DMS79 (cell line): Measurements from ENCODE around the gene IDH3A.

Experiments
- DNase-seq: peaks from one replicate; lab custom pipeline; 2025; lab: John Stamatoyannopoulos, UW

The IDH3A gene

DNA sequence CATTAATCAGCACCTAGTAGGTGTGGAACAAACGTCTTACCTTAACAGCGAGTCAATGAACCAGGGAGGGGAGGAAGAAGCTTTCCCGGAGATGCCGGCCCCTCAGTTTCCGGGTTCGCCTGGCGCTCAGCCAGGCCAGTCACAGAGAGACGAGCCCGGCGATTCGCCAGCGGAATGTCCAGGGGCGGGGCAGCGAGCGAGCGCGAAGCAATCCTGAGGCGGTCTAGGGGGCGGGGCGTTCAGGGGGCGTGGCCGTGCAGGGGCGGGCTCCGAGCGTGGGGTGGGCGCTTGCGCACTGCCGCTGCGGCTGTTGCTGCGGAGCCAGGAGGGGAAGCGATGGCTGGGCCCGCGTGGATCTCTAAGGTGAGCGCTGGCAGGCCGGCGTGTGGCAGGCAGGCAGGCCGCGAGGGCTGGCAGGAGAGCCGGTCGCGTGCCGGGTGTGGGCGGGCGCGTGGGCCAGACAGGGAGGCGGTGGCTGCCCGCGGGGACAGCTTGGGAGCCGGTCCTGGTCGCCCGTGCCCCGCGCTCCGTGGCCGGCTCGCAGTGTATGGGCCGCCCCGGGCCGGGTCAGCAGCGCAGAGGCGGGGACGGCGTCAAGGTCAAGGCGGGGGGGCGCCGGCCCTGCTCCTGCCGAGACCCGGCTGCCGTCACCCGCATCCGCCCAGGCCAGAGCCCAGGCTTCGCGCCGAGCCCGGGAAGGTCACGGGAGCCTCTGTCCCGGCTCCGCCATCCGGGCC lies at the start of gene IDH3A:
Gene IDH3A (plus strand): TSS at position 295 of the 737 bp plus-strand sequence. CDS start 42 bp downstream, at position 337.
- DNase-seq, result peak; percentile 57

DNA sequence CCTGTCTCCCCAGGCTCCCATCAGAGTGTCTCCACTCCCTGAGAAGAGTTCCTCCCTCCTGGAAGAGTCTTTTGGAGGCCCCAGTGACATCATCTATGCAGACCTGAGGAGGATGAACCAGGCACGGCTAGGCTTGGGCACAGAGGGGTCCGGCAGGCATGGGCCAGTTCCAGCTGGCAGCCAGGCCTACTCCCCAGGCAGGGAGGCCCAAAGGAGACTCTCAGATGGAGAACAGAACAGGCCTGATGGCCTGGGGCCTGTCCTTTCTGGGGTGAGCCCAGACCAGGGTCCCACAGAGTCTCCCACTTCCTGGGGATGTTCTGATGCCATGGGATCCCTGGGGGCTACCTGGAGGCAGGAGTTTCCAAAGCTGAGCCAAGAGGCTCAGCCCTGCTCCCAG lies 48.3 kb upstream of the IDH3A start:
- DNase-seq, result no peak

DNA sequence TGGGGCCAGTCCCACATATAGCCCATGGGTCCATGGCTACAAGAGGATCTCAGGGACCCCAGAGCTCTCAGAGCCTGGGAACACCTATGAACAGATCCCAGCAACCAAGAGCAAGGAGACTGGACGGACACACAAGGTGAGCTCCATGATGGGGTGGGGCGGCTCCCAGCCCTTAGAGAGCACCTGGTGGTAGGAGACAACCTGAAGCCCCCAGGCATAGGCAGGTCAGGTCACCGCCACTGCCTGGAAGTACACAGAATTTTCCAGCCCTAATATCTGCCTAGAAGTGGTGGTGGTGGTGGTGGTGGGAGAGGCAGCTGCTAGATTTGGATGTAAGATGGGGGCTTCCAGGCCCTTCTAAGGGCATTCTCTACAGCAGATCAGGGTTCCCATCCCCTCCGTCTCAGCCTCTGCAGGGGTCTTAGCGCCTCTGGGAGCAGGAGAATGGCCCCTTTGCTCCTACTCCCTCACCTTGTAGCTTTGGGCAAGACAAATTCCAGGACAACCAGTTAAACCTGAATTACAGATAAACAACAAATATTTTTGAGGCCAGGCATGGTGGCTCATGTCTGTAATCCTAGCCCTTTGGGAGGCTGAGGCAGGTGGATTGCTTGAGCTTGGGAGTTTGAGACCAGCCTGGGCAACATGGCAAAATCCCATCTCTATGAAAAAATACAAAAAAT lies 47.6 kb upstream of the IDH3A start:
- no peak for DNase-seq

DNA sequence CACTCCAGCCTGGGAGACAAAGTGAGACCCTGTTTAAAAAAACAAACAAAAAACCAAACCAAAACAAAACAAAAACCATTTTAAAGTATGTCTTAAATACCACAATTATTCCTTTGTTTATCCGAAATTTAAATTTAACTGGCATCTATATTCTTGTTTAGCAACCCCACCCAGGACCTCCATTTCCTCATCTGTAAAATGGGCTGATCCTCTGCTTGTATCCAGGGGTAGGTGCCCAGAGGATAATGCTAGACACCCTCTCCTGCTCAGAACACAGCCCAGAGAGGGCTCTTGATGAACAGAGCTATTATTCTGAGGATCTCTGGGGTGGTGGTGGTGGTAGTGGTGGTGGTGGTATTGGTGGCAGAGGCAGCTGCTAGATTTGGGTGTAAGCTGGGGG lies 47.0 kb upstream of the IDH3A start:
- no peak for DNase-seq

DNA sequence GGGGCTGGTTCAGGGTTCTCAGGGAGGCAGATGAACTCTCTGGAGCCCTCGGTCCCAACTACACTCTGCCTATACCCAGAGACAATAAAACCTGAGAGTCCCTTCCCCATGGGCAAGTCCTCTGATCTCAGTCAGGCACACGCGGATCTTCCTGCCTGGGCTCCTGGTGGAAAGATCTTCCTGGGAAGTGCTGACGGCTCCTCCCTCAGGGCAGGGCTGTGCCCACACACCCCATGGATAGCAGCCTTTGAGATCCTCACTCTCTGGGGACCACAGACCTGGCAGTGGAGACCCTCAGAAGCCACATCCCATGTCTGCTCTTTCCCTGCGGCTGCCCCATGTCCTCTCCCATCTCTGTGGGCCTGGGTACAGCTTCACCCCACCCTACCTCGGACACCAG lies 46.4 kb upstream of the IDH3A start:
- no peak for DNase-seq

DNA sequence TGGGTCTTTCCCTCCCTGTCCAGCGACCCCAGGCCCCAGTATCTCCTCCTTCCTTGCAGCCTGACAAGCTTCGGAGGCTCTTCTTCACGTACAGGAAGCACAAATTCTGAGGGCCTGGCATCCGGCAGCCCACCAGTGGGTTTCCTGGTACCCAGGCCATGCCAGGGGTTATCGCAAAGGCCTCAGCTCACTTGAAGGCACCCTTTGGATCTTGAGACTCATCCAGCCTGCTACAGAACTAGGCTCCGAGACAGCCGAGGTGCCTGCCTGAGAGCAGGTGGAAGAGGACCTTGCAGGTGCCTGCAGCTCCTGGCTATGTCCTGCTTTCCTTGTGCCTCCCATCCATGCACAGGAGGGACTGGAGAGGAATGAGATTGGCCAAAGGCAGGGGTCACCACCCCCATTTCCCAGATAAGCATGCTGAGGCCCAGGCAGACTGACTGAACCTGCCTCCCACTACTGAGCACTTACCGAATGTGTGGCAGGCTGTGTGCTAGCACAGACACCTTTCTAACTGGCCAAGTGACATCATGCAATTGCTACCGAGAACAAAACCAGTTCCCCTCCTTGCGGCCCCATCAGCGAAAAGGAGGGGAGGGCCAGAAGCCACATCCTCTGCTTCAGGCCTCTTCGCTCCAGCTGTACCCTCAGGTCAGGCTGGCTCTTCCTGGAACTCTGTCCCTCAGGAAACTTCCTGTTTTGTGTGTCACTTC lies 45.6 kb upstream of the IDH3A start:
- DNase-seq, result no peak

DNA sequence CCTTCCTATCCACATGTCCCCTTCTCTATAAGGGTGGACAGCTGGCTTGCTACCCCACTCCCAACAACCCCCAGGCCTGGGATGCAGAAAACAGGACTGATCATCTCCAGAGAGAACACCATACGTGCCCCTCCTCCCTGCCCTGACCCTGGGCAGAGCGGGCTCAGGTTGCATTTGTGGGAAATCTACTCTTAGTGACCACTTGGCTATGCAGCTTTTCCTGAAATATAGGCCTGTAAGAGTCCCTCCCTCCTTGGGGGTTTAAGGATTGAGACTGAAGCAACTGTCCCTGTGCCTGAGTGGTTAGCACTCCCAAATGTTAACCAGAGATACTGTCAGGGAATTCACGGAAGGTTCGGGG lies 45.1 kb upstream of the IDH3A start:
- DNase-seq, result no peak

DNA sequence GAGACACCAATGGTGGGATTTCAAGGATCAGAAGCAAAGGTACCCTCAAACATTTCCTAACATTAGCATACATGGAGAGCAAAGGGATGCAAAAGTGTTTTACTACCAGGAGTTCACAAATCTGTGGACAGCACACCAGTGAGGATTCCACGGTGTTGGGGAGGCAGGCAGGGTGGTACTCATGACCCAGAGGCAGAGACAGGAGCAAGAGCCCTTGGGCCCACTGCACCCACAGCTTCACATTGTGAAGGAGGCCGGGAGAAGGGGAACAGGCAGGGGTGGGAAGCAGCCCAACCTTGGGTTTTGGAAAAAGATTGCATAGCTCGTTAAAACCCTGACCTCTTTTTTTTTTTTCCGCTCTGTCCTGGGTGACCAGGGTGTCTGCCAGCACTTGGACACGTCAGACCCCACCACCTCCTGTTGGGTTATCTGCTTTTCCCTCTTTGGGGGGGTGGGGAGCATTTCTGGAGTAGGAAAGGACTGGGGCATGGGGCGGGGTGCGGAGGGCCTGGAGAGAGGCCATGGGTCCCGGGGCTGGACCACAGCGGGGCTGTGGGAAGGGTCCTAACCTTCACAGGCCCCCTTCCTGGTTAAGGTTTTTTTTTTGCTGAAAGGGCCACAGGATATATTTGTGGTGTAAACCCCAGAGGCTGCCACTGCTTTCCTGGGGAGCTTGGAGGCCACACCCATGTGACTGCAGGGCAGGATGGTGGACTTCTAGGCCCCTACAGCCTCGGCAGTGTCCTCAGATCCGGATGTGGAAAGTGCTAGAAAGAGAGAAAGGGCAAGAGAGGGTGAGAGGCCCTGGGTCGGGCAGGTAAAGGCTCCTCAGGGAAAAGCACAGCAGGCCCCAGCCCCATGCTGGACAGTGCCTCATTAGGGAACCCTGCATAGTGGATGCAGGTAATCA lies 44.3 kb upstream of the IDH3A start:
- no peak for DNase-seq

DNA sequence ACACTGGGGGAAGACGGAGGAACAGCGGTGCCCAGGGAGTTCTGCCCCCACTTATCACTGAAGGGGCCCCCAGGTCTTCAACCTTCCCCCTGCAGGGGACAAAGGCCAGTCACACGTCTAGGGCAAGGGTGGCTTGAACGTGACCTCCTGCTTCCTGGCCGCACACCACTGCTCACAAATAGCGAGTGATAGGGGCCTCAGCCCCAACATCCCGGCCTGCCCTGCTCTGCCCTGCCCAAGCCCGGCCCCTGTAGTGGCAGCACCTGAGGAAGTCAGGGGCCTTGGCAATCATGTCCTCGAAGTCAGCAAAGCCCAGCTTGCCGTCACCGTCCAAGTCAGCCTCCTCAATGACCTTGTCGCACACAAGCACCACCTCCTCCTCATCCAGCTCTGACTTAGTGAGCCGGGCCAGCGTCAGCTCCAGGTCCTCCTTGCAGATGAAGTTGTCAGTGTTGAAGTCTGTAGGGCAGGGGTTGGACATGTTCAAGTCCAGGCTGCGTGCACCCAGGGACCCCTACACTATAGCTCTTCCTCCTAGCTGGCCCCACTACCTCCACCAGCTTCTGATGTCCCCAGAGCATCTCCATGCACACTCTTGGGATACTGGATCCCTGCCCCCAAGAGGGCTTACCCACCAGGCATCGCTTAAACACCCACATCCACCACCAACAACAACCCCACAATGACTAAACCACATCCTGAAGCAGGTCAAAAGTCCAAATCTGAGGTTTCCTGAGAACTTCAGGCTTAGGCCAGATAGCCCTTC lies 43.5 kb upstream of the IDH3A start:
- no peak for DNase-seq

DNA sequence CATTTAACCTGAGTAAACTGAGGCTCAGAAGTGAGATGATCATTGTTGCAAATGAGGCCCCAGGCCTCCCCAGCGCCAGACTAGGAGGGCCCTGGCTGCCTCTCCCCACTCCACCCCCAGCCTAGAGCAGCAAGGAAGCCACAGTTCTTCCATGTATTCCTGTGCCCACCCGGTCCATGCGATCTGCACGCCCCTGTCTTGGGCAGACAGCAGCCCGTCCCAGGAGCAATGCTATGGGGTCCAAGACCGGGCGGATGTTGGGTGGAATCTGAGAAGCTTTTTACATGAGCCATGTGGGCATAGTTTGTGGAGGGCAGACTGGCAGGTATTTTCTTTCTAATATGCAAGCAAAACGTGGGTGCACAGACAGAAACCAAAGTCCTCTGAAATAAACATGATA lies 41.7 kb upstream of the IDH3A start:
- no peak for DNase-seq

DNA sequence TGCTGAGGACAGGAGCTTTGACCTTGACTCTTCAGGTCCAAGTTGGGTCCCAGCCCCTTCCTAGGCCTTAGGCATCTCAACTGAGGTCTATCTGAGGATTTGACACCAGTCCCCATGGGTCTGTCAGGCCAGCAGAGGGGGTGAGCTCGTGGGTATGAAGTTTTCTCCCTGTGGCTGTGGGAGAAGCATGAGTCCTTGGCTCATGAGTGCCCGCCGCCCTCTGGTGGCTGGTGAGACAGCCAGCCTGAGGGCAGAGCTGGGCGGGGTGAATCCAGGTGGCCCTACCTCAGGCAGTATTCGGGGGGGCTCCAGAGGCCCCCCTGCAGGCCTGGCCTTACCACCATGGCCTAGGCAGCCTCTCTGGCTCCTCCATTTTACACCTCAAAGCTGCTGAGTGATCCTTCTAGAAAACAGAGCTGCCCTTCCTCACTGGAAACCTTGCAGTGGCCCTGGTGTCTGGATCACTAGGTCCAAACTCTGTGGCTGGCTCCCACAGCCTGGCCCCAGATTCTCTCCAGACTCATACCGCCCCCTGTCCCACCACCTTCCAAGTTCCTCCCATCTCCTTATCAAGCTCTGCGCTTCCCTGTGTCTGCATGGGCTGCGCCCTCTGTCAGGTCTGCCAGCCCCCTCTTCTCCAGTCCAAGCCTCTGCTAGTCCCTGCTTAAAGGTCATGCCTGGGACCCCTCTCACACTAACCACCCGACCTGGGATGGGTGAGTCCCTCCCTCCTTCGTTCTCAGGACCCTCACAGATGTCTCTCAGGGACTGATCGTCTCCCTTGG lies 40.7 kb upstream of the IDH3A start:
- peak; percentile 10 for DNase-seq

DNA sequence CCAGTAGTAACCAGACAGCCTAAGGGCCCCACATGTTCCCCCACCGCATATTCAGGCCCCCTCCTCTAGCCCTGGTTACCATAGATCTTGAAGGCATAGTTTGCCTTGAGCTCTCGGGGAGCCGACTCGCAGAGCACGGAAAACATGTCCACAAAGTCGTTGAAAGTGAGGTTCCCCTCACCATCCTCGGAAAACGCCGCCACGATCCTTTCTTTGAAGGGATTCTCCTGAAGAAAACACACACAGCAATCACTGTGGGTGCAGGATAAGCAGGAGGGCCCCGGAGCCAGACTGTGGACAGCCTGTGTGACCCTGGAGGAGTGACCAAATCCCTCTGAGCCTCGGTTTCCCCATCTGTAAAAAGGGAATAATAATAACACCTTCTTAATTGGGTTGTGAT lies 40.0 kb upstream of the IDH3A start:
- no peak for DNase-seq

DNA sequence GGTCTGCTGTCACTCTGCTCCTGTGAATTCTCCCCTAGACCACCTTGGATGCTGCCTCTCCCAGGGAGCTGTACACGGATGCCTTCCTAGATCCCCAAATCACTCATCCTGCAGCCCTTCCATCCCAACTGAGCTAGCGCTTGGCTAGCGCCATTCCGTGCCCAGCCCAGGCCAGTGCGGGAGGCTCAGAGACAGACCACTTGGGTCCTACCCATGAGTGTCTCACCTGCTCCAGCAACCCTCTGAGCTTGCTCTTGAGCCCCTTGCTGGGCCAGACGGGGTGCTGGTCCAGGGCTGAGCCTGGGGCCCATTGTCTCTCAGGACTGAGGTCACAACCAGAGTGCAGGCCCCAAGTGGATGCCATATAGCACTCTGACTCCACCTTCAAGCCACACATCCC lies 39.1 kb upstream of the IDH3A start:
- DNase-seq, result no peak

DNA sequence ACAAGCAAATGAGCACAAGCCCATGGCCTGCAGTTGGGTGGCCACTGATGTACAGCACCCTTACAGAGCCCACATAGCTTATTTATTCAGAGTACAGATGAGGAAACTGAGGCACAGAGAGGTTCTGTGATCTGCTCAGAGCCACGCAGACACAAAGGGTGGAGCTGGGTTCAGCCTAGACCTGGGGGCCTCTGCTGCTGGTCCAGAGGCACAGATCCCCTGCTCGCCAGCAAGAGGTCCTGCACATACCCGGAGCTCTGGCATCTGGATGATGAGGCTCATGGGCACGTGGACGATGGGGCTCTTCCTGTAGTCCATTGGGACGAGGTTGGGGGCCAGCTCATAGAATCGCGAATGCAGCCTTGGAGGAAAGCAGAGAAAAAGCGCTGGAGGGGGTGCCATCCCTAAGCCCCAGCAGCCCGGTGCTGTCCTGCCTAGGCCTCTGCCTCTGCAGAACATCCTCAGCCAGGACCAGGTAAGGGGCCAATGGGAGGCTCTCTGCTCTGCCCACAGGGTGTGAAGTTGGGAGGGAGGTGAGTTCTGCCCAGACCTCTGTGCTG lies 38.2 kb upstream of the IDH3A start:
- no peak for DNase-seq

DNA sequence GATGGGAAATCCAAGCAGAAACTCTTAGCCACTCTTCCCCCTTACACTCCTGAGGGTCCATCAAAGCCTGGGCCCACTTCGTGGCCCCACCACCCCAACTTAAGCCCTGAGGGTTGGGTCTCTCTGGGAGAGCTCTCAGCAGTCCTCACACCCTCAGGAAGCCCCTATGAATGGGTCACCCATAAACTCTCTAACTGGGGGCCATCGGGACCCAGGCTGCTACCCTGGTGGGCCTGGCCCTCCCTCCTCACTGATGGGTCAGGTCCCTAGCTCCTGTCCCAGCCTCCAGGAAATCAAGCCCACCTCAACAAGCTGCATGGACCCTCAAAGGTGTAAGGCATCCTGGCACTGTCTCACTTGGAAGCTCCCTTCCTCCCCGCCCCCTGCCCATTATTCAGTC lies 37.4 kb upstream of the IDH3A start:
- DNase-seq, result no peak

DNA sequence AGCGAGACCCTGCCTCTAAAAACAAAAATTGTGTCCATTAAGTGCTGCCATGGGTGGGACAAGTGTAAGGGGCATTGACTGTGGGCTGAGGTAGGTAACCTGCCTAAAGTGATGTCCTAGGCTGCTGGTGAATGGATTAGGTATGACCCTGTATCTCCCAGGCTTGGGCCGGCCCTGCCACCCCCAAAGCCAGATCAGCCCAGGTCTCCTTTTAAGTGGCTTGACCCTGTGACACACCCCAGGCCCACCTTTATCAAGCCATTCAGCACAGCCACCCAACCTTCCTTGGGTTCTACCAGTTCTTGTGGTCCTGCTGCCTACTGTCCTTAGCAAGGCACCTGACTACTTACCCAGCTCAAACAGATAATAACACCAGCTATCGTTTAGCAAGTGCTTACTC lies 36.6 kb upstream of the IDH3A start:
- DNase-seq, result no peak

DNA sequence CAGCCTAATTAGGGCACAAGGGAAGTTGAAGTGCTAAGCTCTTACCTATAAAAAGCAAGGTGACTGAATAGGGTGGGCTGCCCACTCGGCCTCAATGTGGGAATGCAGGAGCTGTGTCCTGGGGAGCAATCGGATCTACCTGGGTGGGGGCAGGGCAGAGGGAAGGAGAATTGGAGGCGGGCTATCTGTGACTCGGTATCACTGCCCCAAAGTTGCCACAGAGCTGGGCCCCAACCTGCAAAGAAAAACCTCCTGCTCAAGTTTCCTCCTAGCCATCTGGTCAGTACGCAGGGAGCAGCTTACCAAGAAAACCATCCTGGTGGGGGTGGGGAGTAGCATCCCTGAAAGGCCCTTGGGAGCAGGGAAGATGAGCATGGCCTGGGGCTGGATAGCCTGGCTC lies 28.6 kb upstream of the IDH3A start:
- no peak for DNase-seq

DNA sequence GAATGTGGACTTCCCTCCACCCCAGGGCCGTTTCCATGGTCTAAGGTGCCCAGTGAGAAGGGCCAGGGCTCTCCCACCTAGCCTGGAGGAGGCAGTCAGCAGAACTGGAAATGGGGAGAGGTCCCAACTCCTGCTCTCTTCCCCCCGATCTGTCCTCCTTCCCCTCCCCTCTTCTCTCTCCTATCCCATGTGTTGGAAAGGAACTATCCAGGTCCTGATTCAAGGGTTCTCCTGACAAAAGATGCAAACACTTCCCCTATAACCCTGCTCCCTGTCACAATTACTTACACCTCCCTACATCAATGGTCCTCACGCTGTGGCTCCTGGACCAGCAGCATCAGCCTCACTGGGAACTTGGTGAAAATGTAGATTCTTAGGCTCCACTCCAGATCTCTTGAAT lies 23.9 kb upstream of the IDH3A start:
- no peak for DNase-seq

DNA sequence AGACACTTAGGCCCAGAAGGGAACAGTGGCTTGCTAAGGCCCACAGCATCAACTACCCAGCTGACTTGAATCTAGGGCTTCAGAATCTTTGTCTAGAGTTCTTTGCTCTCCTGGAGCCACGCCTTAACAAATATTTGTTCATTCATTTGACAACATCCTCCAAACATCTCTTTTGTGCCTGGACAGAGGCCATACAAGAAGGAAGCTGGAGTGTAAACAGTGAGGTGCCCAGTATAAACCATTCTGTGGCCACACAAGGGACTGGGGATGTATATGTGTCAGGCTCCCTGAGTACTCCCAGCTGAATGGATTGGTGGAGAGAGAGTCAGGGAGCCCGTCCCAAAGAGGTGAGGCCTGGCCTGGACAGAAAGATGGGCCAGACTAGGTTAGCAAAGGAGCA lies 21.3 kb upstream of the IDH3A start:
- DNase-seq, result no peak

DNA sequence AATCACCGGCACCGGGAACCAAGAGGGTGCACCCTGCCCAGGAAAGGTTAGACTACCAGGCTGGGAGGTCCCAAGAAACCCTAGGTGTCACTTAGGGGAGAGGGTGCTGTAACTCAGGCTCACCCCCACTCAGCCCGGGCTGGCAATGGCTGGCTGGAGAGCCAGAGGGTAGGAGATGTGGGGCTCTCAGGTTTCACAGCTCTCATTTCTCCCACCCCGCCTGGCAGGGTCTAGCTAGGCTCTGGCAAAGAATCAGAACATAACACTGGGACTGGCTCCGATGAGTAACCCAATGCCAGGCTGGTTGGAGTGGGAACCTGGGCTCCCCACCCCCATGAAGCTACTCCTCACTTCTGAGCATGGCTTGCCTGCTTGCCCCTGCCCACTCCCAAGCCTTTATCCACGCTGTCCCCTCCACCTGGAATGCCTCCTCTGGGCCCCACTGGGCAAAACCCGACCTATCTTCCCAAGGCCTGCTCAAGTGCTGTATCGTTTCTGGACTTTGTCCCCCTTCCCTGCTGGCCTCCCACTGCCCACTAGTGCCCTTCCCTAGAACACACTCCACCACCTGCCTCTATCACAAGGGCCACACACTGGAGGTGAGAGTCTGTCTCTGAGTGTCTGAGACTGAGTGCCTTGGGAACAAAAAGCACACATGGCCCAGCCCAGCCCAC lies 19.9 kb upstream of the IDH3A start:
- DNase-seq, result peak; percentile 1
